GM21447 (cell line): ENCODE results near the gene LDLRAD4.
"Not testable (repeated sequence)": the region's sequence is repeated elsewhere in the genome, so short reads cannot be mapped to it uniquely, and the experiment has no call there.

Experiments used
- ATAC-seq: cut with Tn5 transposase; IDR thresholded peaks from one replicate; pipeline ENCODE4 v1.9.1; 2021; ENCODE audit not compliant: unreplicated experiment

The LDLRAD4 gene

DNA sequence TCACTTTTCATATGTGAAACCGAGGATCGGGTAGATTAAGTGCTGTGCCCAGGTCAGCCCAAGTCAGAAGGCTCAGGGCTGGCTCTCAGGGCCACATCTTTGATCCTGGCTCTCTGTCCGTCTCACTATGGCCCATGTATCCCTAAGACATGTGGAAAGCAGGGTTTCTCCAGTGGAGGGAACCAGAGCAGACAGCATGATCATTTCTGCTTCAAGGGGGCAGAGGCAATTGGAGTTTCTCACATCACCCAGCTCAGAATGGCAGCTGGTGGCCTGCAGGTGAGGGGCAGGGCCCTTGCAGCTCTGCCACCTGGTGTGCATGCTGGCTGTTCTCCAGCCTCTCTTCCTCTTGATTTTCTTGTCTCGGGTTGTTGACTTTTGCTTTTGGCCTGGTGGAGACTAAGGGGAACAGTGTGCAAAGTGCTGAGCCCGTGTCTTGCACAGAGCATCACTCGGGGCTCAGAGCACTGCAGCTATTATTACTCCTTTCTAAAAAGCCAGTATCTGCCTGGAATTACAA is 27.0 kb downstream of the LDLRAD4 start:
- no peak for ATAC-seq

DNA sequence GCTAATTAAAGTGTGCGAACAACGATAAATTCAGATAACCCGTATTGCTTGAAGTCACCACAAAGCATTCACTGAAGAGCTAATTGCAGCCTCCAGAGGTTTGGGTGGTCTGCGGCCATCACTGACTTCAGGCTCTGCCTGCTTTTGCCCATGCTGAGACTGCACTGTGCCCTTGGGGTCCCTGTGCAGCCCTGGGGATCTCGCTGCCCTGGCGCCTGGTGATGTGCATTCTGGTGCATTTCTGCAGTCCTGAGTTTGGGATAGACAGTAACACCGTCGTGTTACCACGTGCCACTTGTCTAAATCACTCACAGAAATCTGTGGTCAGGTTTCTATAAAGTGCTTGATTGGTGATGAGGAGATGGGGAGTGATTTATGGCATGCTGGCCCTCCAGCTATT is 27.6 kb downstream of the LDLRAD4 start:
- no peak for ATAC-seq

DNA sequence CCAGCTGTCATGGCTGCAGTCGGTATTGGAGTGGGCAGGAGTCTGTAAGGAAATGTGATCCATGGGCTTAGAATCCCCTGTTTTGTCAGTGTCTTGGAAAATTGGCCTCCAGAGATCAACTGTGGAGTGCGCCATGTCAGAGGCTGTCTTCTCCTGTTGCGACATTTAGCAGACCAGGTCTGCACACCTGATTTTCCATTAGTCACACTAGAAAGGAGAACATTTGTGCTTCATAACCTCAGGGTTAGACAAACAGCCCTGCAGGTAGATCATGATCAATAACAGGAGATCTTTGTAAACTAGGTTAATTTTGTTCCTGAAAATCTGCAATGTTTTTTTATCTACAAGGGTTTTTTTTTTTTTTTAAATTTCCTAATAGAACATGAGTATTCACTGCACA is 28.0 kb downstream of the LDLRAD4 start:
- ATAC-seq = no peak

DNA sequence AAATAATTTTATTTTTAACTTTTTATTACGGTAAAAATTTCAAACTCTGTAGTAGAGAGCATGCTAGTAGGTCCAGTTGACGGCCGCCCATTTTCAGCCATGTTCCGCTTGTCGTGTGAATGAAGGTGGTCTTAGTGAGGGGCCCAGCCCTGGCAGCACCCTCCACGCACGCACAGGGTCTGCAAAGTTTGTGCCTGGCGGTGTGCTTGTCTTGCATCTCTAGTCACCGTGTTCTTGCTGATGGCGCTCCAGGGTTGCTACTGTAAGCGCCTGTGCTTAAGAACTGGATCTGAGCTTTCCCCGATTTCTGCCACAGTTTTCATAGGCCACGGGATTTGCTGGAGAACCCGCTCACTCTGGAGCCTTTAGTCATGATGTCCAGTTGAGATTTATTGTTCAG is 28.9 kb downstream of the LDLRAD4 start:
- ATAC-seq = no peak

DNA sequence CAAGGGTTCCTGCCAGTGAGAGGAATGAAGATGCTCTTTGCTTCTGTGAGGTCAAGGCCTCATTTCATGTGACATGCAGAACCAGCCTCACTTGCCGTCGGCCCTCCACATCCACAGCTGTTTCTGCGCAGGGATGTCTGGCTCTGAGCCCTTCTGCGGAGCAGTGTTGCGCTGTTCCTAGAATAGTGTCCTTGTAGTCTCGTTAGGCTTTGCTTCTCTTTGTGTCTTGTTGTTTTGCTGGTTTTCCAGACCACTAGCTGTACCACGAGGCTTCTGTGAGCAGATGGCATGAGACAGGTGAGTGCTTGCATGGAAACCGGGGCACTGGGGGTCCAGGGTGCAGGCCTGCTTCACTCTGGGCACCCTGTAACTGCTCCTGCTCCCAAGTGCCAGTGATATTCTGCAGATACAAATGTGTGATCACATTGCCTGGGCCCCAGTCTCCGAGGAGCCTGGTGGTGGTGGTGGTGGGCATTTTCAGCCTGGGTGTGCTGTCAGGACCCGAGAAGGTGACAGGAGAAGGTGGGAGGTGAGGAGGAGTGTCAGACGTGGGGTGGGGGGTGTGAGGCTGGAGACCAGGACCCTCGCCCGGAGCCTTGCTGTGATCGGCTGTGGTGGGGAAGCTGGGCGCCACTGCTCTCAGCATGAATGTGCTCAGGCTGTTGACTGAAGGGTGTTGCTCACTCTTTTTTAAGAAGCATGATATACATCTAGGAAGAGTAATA is 34.3 kb downstream of the LDLRAD4 start:
- no peak for ATAC-seq

DNA sequence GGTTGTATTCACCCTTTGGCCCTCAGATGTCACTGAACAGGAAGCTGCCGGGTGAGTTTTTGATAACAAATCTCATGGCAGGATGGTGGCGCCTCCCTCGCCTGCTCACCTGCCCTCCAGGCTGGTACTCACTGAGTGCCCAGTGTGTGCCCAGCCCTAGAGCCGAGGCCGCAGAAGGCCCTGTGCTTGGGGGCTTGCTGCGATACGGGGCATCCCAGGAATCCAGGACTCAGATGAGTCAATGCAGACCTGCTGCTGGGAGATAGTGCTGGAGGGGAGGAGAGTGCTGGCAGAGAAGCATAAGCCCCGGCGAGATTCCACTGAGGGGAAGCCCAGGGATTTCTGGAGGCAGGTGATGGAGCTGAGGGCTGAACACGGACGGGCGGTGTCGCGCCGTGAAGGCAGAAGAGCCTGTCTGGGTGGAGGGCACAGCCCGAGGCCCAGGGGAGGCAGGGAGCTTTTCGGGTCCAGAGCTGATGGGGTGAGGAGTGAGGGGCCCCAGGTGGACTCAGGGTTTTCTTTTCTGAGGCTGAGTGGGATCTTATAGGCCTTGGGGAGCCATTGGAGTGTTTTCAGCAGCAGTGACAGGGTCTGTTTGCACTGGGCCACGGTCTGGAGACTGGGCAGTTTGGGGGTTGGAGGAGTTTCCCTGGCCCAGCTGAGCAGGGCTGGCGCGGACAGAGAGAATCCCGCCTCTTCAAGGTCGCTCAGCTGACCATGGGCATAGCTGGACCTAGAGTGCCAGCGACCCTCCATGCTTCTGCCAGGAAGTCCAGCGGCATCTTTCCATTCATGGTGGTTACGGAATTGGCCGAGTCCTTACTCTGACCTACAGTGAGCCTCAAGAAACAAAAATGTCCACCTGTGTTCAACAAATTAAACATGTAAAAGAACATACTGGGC is 35.5 kb downstream of the LDLRAD4 start:
- no peak for ATAC-seq

DNA sequence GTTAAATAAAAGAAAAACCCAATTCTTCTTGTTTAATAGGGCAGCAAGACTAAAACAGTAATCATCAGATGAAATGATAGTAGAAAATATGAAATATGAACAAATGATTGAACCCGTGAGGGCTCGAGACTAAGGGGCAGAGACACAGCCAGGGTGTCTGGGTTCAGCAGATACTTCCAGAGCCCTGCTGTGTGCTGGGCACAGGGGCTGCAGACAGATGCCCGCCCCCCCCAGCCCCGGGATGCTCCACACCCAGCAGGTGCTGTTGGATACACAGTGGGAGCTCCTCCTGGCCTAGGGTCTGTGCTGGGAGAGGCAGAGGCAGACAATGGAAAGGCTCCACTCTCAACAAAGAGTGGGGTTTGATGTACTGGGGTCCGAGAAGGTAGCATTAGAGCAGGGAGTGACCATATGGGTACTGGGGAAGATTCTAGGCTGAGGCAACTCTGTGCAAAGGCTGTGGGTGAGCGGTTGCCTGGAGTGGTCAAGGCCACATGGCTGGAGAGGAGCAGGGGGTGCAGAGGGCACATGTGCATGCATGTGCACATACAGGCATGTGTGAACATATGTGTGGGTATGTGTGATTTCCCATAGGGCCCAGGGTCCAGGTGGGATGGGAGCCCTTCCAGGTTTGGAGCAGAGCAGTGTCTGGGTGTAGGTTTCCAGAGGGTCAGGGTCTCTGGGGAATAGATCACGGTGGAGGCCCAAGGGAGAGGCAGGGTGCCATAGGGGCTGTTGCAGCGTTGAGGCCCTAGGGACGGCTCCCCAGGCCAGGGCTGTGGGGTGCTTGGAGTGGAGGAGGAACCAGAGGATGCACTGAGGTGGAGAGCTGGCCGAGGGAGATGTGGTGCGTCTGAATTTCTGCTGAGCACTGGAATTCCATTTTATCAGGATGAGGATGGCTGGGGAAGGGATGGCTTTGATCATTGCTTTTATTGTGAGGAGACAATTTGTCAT is 36.7 kb downstream of the LDLRAD4 start:
- no peak for ATAC-seq

DNA sequence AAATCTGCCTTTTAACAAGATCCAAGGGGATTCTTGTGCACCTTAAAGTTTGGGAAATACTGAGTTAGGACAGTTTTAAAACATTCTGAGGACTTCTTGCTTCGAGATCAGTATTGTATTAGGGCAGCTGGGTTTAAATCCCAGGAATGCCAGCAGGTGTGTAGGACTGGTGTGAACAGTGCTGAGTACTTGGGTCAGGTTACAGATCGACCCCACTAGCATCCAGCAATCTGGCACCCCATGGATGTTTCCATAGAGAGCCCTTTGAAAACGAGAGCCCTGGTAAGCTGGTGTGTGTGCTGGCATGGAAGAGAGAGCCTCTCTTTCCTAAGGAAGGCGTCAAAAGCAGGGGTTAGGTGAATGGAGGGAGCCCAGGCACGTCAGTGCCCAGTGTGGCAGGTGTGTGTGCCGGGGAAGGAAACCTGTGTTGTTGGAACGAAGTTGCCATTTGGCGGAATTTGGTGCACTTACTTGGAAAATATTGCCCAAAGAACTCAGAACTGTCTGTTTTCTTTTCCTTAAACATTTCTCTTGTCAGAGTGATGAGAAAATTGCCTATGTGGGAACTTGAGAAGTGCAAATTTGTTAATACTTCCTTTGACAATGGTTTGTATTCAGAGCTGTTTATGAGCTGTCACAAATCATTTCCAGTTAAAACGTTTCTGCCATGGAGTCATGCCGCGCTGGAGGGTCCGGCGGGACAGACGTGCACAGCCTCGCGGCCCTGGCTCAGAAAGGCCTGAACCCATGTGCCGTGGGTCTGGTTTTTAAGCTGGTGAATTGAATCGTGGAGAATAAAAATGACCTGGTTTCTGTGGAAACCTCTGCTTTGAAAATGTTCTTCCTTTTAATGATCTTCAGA is 38.1 kb downstream of the LDLRAD4 start:
- ATAC-seq = no peak

DNA sequence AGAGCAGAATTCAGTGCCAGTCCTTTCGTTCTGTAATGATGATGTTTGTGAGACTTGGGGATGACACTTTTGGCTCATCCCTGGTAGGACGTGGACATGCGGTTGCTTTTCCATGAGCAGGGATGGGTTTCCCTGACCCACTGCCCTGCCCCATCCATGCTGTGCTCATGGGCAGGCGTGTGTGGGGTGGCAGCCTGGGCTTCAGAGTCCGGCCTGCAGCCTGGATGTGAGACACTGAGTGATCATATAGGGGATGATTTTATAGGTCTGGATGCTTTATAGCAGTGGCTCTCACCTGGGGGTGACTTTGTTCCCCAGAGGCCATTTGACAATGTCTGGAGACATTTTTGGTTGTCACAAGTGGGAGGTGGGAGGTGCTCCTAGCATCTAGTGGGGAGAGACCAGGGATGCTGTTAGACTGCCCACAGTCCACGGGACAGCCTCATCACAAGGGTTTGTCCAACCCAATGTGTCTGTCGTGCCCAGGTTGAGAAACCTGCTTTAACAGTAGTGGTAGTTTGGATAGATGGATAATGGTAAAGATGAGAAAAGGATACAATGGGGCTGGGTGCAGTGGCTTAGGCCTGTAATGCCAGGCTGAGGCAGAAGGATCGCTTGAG is 38.9 kb downstream of the LDLRAD4 start:
- ATAC-seq = no peak

DNA sequence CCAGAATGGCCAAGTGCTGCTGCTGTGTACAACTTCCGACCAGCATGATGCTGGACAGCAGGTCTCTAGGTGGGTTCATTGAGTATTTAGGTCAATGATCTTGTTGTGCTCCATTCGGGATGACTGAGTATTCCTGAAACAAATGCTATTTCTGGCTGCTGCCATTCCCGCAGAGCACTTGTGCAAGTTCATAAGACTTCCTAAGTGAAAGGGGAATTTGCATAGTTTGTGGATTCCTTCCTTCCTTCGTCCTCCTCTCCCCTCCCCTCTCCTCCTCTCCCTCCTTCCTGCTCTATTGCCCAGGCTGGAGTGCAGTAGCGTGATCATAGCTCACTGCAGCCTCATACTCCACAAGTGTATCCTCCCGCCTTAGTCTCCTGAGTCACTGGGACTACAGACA is 40.4 kb downstream of the LDLRAD4 start:
- no peak for ATAC-seq

DNA sequence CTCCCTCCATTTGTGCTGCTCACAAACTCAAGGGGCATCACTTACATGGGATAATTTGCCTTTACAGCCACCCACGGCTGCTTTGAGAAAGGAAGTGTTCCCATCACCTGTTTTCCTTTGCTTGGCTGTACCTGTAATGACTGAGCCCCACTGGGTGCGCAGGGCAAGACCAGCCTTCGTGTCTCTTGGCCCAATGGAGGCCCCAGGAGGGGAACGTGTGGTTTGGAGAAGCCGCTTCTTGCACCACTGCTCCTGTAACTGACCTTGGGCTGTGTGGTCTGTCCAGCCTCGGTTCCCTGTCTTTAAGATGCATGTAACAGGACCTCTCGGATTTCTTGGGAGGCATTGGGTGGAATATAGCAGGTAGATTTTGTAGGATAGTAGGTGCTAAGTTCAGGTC is 41.1 kb downstream of the LDLRAD4 start:
- no peak for ATAC-seq

DNA sequence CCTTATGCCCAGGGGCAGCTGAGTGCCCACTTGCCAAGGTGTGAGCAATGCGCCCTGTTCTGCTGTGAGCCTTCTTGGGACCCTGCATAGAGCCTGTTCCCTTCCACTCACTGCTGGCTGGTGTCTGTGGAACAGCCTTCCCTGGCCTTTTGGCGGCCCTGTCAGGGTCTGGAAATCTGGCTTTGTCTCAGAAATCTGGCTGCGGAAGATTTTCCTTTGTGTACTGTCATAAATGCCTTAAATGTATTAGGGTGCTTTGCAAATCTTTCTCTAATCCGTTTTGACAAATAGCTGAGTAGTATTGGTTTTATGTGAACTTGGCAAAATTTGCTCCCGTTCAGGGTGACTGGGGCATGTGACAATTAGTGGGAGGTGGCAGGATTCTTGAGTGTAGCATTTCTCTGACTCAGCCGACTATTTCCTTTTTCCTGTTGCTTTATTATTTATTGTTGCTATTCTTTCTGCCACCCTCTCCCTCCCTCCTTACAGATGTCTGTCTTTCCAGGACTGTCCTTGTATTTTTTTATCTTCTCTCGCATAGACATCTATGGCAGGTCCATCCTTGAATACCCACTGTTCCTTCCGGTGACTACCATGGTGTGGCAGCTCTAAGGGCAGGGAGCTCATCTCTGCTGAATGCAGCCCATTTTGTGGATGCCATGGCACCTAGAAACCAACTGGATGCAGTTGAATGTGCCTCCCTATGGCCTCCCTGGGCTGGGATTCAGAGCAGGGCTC is 41.8 kb downstream of the LDLRAD4 start:
- ATAC-seq = no peak

DNA sequence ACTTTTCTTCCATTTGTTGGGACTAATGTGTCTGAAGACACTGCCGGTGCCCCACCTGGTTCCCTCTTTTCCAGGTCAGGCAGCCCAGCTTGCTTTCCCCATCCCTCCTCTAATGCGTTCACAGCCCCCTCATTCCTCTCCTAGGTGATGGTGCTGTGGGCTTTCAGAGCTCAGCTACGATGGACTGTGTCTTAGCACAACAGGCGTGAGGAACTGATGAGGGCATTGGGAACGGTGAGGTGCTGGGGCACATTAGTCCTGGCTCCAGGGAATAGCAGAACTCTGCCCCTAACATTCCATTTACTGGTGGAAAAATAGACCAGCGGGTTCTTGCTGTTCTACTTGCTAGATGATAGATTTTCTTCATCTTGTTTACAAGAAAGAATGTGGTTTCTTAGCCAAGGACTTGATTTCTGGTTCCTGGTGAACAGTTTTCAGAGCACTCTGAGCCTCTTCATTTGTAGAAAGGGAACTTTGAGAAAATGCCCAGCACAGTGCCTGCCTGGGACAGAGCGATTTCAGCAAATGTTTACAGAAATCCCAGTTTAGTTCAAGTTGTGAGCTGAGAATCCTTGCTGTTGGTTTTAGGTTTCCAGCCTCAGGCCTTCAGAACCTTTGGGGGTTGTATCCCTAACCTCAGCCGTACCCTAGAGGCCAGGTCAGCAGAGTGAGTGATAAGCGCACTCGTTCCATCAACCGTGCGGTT is 42.5 kb downstream of the LDLRAD4 start:
- no peak for ATAC-seq

DNA sequence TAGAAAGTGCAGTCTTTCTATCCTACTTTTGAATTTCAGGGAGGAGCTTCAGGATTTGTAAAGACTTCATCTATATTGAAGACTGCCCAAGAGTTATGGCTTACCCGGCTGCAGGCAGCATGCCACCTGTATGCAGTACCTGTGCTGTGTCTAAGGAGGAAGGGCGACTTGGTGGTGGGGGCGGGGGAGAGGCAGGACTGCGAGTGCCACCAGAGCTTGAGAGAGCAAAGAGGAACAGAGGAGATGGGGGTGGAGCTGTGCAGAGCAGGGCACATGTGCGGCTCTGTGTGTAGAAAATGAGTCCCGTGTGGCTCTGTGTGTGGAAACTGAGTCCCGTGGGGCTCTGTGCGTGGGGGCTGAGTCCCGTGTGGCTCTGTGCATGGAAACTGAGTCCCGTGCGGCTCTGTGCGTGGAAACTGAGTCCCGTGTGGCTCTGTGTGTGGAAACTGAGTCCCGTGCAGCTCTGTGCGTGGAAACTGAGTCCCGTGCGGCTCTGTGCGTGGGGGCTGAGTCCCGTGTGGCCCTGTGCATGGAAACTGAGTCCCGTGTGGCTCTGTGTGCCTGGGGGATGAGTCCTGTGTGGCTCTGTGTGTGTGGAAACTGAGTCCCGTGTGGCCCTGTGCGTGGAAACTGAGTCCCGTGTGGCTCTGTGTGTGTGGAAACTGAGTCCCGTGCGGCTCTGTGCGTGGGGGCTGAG is 43.2 kb downstream of the LDLRAD4 start:
- no peak for ATAC-seq

DNA sequence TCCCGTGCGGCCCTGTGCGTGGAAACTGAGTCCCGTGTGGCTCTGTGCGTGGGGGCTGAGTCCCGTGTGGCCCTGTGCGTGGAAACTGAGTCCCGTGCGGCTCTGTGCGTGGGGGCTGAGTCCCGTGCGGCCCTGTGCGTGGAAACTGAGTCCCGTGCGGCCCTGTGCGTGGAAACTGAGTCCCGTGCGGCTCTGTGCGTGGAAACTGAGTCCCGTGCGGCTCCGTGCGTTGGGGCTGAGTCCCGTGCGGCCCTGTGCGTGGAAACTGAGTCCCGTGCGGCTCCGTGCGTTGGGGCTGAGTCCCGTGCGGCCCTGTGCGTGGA is 43.8 kb downstream of the LDLRAD4 start:
- not testable (repeated sequence) for ATAC-seq

DNA sequence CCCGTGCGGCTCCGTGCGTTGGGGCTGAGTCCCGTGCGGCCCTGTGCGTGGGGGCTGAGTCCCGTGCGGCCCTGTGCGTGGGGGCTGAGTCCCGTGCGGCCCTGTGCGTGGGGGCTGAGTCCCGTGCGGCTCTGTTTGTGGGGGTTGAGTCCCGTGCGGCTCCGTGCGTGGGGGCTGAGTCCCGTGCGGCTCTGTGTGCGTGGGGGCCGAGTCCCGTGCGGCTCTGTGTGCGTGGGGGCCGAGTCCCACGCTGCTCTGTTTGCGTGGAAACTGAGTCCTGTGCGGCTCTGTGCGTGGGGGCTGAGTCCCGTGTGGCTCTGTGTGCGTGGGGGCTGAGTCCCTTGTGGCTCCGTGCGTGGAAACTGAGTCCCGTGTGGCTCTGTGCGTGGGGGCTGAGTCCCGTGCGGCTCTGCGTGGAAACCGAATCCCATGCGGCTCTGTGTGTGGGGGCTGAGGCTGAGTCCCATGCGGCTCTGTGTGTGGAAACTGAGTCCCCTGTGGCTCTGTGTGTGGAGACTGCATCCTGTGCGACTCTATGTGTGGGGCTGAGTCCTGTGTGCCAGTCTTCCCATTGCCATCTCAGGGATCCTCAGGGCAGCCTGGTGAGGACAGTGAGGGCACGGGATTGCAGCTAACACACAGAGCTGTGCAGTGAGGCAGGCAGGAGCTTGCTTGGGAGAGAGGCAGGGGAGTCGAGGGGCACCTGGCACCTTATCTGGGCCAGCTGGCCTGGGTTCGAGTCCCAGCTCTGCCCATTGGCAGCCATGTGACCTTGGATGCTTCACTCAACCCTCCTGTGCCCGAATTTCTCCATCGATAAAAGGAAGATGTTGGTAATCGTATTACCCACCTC is 44.5 kb downstream of the LDLRAD4 start:
- ATAC-seq = no peak
